ENCODE measurements around the gene XRRA1.

DNA sequence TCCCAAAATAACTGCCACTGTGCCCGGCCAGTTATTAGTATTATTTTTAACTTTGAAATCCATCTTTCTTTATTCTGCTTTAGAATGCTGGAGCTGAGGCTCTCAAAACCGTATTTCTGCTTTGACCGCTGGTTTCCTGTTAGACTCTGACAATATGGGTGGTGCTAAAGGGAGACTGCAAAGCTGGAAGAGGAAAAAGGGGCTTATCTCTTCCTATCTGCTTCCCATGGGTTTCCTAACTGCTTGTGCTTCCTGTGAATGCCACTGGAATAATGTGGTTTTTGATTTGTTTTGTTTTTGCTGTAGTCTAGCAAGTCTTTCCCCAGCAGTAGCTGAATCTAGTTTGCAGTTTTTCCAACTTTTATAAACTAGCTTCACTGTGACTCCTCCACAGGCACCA lies 43.6 kb downstream of the XRRA1 start:
- no peak for TF ChIP-seq EZH2phosphoT487 (IDR thresholded peaks at IDR 0.05)
- TF ChIP-seq CTCF (IDR thresholded peaks at IDR 0.05): no peak
- TF ChIP-seq EZH2 (IDR thresholded peaks at IDR 0.05): no peak

Measured in neural progenitor cell (in vitro differentiated cells).